DND-41 (cell line): ENCODE data around the gene GRID2.

Experiments used
- ATAC-seq: fragments of 200-7000 bp; cut with Tn5 transposase; 3 replicates; pipeline ENCODE4 v1.9.1; 2021; ENCODE audit warnings: low read depth; ENCODE audit not compliant: insufficient read depth
- DNase-seq: peaks from one replicate; pipeline ENCODE4 v3.0.0-alpha.2; 2020
- H2AFZ ChIP-seq: 2 replicates; pipeline ENCODE4 v1.6.0; 2012; ENCODE audit warnings: low read depth, low read length
- H3K27ac ChIP-seq: 2 replicates; pipeline ENCODE4 v1.5.1; 2012; ENCODE audit warnings: low read length, inconsistent platforms
- H3K27me3 ChIP-seq: fragments of 200-600 bp; sonication (generic); 2 replicates; pipeline ENCODE4 v1.6.0; 2012; ENCODE audit warnings: low read length, mild to moderate bottlenecking, inconsistent platforms; ENCODE audit not compliant: insufficient read depth, poor library complexity
- H3K36me3 ChIP-seq: 2 replicates; pipeline ENCODE4 v1.5.1; 2012; ENCODE audit warnings: low read length, inconsistent platforms; ENCODE audit not compliant: insufficient read depth
- H3K4me1 ChIP-seq: 2 replicates; pipeline ENCODE4 v1.5.1; 2012; ENCODE audit warnings: mild to moderate bottlenecking, low read length; ENCODE audit not compliant: insufficient read depth
- H3K4me2 ChIP-seq: 2 replicates; pipeline ENCODE4 v1.6.0; 2012; ENCODE audit warnings: mild to moderate bottlenecking, moderate library complexity, low read length, inconsistent platforms; ENCODE audit not compliant: insufficient read depth
- H3K4me3 ChIP-seq, 2 experiments: fragments of 200-600 bp in 1 of 2; shearing (Covaris generic) in 1 of 2; 2 replicates each; pipeline ENCODE4 v1.5.1; 2012 to 2016; ENCODE audit warnings: inconsistent platforms in 2 of 2, low read length in 2 of 2, mild to moderate bottlenecking in 2 of 2, low read depth in 1 of 2, moderate library complexity in 1 of 2
- H3K79me2 ChIP-seq: 2 replicates; pipeline ENCODE4 v1.6.0; 2012; ENCODE audit warnings: low read length, inconsistent platforms; ENCODE audit not compliant: insufficient read depth
- H3K9ac ChIP-seq: 2 replicates; pipeline ENCODE4 v1.6.0; 2012; ENCODE audit warnings: low read depth, mild to moderate bottlenecking, inconsistent platforms, low read length, moderate library complexity
- H3K9me3 ChIP-seq: 2 replicates; pipeline ENCODE4 v1.5.1; 2012; ENCODE audit warnings: low read length, moderate library complexity, mild to moderate bottlenecking, inconsistent platforms; ENCODE audit not compliant: insufficient read depth, severe bottlenecking
- H4K20me1 ChIP-seq: 2 replicates; pipeline ENCODE4 v1.6.0; 2012; ENCODE audit warnings: low read length; ENCODE audit not compliant: insufficient read depth
- CTCF ChIP-seq: IDR thresholded peaks from 2 replicates; pipeline ENCODE4 v1.5.1; 2012; ENCODE audit warnings: borderline replicate concordance, low read length, moderate library complexity, mild to moderate bottlenecking; ENCODE audit not compliant: poor library complexity, severe bottlenecking; ENCODE audit errors: extremely low read depth
- EZH2 ChIP-seq: IDR thresholded peaks from 3 replicates; pipeline ENCODE4 v1.6.1; 2012; ENCODE audit warnings: borderline replicate concordance, low read depth, mild to moderate bottlenecking, moderate library complexity, low read length, inconsistent platforms; ENCODE audit not compliant: severe bottlenecking

GRID2 gene

DNA sequence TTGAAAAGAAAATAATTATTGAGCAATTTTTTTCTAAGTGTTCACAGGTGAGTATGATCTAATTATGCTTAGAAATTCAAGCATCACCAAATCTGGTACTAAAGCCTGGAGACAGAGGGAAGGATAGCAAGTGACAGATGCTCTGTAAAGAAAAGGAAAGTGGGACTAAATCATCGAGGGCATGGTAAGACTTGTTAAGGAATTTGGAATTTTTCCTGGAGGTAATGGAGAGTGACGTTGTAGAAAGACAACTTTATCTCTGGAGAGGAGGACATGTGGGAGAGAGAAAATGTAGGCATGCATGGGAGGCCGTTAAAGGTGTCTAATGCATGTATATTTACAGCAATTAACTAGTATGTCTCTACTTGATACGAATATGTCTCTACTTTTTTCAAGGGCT is 1191.6 kb downstream of the GRID2 start:
- Histone ChIP-seq H2AFZ (no peak overlapping the region), H3K4me2 (no peak overlapping the region), H3K4me1 (no peaks in the 10 kb centered on the region), H3K4me3 (no peak overlapping the region), H3K27me3 (no peaks in the 10 kb centered on the region), H4K20me1 (no peaks in the 10 kb centered on the region), H3K9me3 (no peaks in the 10 kb centered on the region), H3K9ac (no peak overlapping the region), H3K27ac (no peak overlapping the region), H3K79me2 (no peaks in the 10 kb centered on the region), H3K36me3 (no peaks in the 10 kb centered on the region)
- ATAC-seq: no peak
- TF ChIP-seq CTCF: no peak
- DNase-seq: no peak

DNA sequence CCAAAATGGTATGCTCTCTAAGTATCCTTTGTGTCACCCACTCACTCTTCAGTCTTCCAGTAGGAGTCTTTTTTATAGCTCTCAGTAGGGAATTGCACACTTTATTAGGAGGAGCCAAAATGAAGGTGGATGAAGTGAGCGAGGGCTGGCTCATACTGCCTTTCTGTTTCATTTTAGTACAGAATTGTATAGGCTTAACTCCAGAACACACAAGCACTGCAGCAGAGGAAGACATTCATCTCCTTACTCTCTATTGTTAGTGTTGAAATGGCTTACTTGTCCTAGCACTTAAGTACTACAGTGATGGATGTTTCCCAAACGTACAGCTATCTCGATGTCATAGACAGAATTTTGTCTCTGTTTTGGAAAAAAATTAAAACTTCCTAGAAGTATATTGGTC is 1197.5 kb downstream of the GRID2 start:
- DNase-seq (no peak), ATAC-seq (no peak)
- Histone ChIP-seq H3K27me3 (no peaks in the 10 kb centered on the region), H3K4me2 (no peak overlapping the region), H3K9me3 (no peaks in the 10 kb centered on the region), H3K79me2 (no peaks in the 10 kb centered on the region), H3K9ac (no peak overlapping the region), H4K20me1 (no peaks in the 10 kb centered on the region), H3K36me3 (no peaks in the 10 kb centered on the region), H3K4me1 (no peaks in the 10 kb centered on the region), H2AFZ (no peak overlapping the region), H3K4me3 (no peak overlapping the region), H3K27ac (no peak overlapping the region)
- TF ChIP-seq EZH2: no peak
- TF ChIP-seq CTCF: no peak

GRCh38 chr4:93501946-93502345 is 1198.2 kb downstream of the GRID2 start:
- Histone ChIP-seq H3K36me3 (no peaks in the 10 kb centered on the region), H3K27ac (no peak overlapping the region), H3K27me3 (no peaks in the 10 kb centered on the region), H3K4me2 (no peak overlapping the region), H2AFZ (no peak overlapping the region), H3K4me1 (no peaks in the 10 kb centered on the region), H3K79me2 (no peaks in the 10 kb centered on the region), H4K20me1 (no peaks in the 10 kb centered on the region), H3K9ac (no peak overlapping the region), H3K4me3 (no peak overlapping the region), H3K9me3 (no peaks in the 10 kb centered on the region)
- TF ChIP-seq EZH2 (no peak), CTCF (no peak)
- DNase-seq (no peak), ATAC-seq (no peak)

DNA sequence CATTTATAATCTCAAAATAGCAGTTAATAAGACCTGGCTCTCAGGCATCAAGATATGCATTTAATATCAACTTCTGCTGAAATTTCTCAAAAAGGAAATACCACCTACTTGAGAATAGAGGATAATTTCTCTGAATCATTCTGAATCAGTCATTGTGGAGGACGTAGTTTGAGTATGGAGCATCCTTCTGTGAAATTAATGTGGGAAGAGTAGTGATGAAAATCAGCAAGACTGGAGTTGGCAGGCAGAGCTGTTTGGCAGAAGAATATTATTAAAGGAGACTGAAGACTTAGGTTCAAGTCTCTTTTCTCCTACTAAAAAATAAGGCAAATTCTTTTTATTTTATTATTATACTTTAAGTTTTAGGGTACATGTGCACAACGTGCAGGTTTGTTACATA is 1199.2 kb downstream of the GRID2 start:
- Histone ChIP-seq H3K4me3 (no peak overlapping the region), H3K4me1 (no peaks in the 10 kb centered on the region), H3K9ac (no peak overlapping the region), H3K27me3 (no peaks in the 10 kb centered on the region), H3K36me3 (no peaks in the 10 kb centered on the region), H2AFZ (no peak overlapping the region), H3K9me3 (no peaks in the 10 kb centered on the region), H3K4me2 (no peak overlapping the region), H3K27ac (no peak overlapping the region), H4K20me1 (no peaks in the 10 kb centered on the region), H3K79me2 (no peaks in the 10 kb centered on the region)
- no peak for ATAC-seq
- DNase-seq: no peak
- no peak for TF ChIP-seq CTCF
- no peak for TF ChIP-seq EZH2
